Measurements from ENCODE around the gene DKK3.

Gene DKK3

DNA sequence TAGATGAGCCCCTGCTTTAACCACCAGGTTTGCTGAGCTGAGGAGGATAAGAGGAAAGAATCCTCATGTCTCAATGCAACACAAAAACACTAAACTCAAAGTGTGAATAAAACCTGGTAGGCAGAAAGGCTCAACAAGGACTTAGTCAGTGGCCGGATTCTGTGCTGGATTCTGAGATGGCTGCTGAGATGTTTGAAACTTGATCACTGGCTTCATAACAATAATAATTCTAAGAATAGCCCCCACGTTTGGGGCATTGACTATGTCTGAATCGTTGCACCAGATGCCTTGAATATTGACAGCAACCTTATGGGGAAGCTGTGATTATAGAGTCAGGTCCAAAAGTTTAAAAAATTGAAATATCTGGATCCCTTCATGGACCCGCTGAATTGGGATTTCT is 4.6 kb downstream of the DKK3 start:
- DNase-seq (ENCODE audit: low spot score), result no peak

DNA sequence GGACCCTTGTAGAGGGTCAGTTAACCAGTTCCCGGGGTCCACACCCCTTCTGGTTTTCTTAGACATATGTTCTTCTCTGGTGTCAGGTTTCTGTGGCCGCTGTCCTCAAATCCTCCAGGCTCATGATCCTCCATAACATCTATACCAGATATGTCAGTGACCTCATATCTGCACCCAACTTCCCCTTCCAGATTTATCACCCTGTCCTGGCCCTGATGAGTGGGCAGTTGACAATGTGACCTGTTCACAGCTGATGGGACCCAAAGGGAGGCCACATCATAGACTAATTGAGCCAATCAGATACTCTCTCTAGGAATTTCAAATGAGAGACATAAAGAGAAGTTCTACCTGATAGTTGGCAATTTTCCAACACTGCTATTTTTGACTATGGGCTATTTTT is 5.1 kb downstream of the DKK3 start:
- no peak for DNase-seq (ENCODE audit: low spot score)

DNA sequence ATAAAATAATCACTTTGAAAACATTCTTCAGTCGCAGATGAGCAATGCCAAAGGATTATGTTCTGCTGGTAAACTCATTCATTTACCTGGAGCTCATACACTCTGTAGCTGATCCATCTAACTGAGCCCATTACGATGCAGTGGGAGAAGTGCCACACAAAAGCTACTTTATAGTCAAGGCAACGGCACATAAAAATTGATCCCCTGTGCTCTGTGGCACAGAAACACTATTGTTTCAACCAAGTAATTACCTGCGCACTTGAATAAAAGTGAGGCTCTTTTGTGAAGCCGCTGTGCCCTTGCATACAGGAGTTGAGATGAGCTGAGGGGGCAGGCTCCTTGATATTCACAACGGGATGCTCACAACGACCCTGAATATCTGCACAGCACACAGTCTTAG is 7.2 kb downstream of the DKK3 start:
- DNase-seq (ENCODE audit: low spot score), result no peak

DNA sequence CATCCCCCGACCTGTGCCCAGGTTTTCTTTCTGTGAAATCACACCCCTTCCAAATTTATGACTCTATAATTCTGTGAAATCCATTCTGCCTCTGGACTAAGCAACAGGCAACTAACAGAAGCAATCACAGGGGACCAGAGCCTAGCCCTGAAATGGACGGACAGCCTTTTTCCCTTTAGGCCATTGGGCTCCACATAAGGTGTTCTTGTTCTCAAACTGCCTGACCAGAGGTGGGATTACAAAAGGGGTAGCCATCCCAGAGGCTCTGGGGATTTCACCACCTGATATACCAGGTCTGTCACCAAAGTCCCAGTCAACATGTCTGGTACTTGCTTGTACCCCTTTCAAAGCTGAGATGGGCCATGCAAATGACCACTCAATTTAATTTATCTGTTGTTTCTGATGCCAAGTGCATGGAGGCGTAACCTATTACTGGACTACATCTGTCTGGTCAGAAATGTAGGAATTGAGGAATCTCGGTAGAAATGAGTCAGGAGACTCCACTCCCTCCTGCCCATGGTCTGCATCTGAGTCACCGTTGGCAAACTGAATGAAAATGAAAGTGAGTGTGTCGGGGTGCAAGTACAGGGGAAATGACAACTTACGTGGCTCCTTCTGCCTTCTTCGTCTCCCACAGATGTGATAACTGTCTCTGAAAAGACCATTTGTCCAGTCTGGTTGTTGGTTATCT is 10.2 kb downstream of the DKK3 start:
- peak; percentile 61 for DNase-seq (ENCODE audit: low spot score)

DNA sequence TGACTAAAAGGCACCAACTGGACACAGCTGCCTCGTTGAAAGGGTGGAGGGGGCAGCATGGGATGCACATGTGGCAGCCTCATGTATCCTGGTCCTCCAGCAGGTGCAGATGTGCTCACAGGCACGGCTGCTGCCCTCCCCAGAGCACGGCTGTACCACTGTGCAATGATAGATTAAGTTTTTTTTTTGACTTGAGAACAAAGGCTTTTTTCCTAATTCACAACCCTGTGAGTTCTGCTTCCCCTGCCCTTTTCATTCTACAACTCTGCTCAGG is 11.4 kb downstream of the DKK3 start:
- DNase-seq (ENCODE audit: low spot score), result no peak

DNA sequence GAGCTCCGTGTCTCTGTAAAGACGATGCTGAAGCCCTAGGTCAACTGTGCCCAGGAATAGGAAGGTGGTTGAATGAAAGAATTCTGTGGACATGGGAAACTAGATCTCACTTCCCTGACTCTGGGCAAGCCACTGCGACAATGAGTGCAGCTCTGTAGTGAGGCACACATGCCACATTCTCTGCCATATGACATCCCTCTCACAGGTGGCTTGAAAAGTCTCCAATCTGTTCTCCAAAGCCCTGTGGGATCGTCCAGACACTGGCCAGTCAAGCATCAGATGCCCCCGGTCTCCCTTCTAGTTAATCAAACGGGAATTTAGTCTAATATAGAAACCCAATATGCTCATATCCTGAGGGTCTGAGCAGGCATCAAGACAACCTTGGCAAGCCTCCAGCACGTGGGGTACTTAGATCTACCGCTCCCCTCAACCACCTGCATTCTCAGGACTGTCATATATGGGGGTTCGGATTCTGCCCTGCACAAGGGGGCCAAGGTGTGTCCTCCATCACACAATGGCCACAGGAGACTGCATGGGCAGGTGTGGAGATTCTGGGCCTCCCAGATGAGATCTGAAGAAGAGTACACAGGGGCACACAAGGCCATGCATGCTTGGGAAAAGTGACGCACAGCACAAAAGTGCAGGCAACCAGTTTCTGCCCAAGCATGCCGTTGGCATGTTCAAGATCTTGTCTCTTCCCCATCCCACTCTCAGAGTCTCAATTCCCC is 11.9 kb downstream of the DKK3 start:
- DNase-seq (ENCODE audit: low spot score), result no peak

DNA sequence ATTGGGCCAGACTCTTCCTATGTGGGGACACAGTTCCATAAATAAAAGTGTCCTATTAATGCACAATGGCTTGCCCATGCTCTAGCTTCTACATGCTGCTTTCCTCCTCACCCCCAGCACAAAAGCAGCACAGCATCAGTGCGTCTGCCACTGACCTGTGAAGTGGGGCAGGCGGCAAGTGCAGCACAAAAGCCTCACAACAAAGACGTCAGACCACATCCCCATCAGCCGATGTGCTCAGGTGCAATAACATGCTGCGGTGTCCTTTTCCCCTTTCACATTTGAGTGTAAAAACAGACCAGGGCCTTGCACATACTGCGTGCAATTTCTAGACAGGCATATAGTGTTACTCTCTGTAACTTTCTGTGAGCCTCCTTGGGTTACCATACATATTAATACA is 12.8 kb downstream of the DKK3 start:
- DNase-seq (ENCODE audit: low spot score), result no peak

DNA sequence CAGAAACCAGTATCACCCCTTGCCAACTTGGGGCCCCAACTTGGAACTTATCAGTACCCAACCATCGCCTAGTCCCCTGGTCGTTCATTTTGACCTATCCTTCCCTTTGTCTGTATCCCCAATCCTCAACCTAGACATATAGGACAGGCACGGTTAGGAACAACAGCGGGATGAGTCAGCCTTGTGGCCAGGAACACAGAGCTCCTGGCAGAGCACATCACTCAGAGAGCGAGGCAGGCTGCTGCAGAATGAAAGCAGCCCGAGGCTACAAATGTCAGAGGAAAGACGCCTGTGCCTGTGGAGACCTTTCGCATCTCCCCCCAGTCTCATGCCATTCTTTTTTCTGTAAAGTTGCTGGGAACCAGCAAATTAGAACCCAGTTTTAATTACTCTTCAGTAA is 14.6 kb downstream of the DKK3 start:
- peak; percentile 47 for DNase-seq (ENCODE audit: low spot score)

DNA sequence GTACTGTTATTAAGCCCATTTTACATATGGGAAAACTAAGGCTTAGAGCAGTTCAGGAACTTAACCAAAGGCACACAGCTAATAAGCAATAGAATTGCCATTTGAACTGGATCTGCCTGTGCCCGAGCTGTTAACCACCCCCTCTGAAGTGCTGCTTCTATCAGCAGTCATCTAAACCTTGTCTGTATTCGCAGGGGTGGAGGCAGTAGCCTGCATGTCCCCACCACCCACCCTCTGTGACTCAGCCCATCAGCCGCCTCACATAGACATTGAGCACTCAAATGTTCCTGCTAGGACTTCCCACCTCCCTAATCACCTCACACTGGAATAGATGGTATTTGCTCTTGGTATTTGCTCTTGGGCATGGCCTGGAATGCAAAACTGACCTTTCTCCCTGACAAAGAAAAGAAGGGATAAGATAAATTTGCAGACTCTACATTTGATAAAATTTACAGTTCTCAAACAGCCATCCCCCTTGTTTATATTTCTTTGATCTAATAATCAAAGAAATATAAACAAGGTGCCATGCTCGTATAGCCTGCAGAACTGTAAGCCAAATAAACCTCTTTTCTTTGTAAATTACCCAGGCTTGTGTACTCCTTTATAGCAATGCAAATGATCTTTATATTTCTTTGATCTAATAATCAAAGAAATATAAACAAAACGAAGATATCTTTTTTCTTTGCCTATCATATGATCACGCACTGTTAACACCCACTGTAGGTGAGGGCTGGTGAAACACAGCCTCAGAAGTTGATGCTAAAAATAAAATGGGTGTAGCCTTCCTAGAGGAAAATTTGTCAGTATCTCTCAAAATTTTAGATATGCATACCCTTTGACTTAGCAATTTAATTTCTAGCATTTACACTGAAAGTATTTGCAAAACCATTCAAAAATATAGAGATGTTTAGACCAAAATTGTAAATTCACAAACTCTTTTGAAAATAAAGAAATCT is 15.9 kb downstream of the DKK3 start:
- no peak for DNase-seq (ENCODE audit: low spot score)

DNA sequence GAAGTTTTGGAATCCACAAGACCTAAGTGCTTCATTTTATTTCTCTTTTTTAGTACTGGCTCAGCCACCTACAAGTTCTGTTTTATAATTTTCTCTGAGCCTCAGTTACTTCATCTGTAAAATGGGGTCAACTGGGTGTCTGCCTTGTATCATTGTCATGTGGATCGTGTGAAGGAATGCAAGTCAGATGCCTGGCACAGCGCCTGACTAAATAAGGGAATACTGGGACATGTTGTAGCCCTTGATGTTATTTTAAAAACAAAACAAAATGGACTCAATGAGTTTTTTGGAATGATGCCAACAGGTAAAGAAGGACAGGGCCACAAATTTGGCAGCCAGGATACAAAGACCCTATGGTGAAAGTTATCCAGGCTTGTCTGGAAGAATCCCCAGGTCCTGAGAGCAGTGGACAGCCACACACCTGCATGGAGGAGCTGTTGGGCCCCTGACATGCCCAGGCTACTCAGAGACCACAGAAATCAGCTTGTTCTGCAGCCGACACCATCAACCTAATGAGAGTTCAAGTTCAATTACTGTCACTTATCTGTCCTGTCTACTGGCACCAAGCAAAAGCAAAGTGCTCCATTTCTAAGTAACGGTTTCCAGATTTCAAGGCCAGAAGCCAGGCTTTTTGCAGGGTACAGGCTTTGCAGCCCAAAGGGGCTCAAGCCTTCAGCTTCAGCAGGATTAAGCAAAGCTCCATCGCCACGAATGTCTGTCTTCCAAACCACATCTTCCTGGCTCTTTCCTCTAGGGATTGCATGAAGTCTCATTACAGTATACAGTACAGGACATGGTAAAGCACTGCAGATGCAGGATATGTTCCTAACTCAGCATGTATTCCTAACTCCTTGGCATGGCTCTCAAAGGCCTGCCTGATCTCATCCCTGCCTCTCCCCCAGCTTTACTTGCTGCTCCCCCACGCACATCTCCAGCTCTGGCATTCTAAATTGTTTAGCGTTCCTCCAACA is 18.4 kb downstream of the DKK3 start:
- DNase-seq (ENCODE audit: low spot score), result no peak

DNA sequence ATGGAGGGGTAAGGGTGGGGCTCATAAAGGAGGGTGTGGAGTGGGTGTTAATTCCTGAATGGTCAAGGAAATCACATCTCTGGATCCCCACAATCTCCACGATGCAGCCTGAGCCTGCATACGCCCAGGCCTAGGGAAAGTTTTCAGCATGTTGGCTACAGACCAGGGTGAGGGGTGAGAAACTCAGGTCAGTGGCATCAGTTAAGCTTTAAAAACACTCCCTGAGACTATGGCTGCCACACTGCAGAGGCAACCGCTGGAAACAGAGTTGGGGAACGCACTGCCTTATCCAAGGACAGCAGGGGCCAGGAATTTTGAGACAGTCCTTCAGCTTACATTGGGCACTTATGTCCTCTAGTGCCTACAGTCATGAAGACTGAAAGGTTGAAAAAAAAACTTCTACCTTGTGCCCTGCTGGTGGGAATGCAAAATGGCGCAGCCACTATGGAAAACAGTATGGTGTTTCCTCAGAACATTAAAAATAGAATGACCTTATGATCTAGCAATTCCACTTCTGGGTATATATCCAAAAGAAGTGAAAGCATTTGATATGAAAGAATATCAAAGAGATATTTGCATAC is 19.7 kb downstream of the DKK3 start:
- no peak for DNase-seq (ENCODE audit: low spot score)

DNA sequence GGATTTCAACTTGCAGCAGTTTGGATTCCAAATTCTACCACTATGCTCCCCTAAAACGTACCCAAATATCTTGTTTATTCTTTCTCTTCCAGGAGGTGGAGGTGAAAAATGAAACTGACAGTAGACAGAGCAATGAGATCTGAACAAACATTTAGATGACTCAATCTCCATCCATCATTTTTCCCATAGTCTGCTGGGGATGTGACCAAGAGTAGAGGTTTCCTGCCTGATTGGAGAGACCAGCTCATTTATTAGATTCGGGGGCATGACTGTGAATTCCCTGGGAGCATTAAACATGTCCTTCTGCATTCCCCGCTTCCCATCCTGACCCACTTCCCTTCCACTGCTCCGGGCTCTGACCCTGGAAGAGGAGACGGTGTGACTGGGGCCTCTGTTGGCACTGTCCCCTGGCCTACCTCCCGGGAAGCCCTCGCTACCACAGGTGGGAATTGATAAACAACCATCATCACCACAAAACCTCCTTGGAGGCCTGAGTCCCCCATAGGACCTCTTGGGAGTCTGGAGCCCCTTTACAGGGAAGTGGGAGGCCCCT is 20.3 kb downstream of the DKK3 start:
- DNase-seq (ENCODE audit: low spot score), result peak; percentile 21

DNA sequence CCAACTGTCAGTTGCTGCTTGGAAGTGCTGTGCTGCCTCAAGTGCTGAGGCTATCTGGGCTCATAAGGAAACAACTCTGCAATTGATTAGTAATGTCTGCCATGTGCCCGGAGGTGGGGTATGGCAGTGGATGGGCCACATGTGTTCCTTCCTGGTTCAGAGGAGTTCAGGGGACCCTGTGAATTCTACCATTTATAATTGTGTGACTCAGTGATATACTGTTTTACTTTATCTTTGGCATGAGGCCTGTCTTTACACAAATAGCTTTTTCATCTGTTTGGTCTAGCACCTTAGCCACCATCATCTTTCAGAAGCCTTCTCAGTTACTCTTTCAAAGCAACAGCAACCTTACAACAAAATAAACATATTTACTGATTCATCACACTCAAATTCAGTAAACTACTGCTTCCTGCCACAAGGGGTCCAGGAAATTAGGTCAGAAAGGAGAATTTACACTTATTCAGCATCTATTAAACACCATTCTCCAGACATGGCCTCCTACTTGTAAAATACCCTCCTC is 20.9 kb downstream of the DKK3 start:
- no peak for DNase-seq (ENCODE audit: low spot score)

DNA sequence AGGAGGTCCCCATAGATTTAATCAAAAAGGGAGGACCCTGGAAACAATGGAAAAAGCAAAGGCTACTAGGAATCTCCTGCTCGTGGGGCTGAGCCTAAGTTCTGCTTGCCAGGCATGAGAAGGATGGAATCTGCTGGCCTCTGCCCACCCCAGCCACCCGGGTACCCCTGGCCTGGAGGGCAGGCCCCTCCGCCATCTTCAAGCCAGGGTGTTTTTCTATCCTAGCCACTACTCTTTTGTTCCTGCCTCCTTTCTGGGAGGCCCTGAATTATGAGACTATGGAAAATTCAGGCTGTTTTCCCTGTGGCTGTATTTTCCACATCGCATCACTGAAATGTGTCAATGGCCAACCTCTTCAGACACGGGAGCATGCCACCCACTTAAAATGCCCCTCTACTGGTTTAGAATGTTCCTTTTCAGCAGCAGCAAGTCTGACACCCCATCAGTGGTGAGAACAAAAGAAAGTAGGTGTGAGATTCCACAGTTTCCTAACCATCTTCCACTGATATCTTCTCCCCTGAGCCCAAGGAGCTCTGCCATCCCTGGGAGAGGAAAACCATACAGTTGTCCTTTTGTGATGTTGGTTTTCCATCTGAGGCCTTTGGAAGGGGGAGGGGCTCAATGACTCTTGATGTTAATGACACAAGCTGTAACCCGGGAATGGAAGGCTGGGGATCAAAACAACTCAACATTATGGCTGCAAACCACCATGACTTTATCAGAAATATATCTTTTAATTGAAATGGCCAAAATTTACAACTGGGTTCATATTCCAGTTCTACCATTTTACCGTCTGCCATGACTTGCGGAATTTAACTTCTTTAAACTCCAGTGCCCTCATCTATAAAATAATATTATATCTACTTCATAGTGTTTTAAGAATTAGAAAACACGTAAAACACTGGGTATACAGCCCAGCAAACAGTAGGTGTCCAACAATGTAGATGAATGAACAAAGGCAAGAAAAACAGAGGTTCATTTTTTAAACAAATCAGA is 22.2 kb downstream of the DKK3 start:
- DNase-seq (ENCODE audit: low spot score), result no peak

DNA sequence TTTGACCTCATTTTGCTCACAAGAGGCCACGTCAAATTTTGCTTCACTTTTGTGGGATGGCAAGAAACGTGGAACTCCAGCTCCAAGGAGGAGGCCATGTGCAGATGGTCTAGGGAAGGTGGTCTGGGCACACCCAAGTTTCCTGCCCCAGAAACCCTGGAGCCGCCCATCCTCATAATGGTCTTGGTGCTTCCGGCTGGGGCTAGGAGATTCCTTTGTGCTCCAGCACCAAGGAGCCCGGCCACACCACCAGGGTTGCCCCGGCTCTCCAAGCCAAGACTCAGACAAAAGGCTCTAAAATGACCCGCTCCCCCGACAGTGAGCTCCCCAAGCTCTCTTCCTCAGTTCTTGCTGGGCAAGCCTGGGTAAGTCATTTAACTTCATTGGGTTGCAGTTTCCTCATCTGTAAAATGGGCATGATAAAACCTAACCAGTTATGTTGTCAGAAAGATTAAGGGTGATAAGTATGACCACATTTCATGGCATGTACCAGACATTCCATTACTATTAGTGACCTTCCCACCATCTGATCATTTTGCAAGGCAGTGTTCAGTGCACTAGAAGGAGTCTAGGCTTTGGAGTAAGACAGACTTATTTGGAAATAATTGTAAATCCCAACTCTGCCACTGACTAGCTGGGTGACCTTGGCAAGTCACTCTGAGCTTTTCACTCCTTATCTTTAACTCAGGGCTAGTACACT is 23.3 kb downstream of the DKK3 start:
- no peak for DNase-seq (ENCODE audit: low spot score)

DNA sequence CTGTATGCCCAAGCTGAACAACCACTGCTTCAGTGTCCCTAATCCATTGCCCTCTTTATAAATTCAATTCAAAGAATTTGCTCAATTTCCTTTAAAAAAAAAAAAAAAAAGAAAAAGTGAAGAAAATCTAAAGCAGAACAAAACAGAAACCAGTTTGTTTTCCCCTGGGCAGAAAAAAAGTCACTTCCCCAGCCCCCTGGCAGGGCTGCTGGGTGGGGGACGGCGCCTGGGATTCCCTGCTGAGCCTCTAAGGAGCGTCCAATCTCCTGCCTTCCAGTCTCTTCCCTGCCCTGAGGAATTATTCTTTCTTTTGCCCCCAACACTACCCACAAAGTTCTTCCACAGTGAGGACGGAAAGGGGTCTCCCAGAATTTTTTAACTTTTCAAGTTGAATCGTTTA is 23.9 kb downstream of the DKK3 start:
- no peak for DNase-seq (ENCODE audit: low spot score)

DNA sequence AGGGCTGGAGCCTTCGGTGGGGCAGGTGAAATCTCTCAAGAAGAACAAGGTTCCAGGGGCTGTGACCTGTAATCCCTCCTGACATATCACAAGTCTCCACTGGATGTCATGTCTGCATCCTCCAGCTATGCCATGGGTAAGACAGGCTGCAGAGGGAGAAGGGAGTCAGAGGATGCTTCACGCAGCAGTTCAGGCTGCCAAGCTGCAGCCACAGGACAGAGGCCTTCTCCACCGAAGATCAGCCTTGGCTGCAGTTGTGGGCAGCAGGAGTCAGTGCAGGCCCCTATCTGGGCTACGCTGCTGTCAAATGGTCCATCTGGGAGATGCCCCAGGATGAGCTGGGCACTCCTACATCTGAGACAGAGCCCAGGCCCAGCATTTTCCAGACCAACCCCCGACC is 25.0 kb downstream of the DKK3 start:
- DNase-seq (ENCODE audit: low spot score), result no peak

DNA sequence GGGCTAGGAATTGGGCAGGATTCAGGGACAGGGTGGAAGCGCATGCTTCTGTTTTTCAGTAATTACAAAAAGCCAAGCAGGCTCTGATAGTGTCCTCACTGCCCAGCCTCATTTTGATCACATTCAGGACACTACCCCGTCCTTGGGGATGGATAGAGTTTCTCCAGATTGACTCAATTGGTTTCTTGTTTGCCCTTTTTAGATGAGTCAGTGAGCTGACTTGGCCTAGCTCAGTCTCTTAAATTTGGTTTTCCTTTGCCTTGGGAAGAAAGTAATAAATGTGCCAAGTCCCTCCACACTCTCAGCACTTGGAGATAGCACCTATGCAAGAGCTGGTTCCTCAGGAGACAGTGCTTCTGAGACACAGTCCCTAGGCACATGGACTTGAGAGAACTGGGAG is 25.5 kb downstream of the DKK3 start:
- no peak for DNase-seq (ENCODE audit: low spot score)

DNA sequence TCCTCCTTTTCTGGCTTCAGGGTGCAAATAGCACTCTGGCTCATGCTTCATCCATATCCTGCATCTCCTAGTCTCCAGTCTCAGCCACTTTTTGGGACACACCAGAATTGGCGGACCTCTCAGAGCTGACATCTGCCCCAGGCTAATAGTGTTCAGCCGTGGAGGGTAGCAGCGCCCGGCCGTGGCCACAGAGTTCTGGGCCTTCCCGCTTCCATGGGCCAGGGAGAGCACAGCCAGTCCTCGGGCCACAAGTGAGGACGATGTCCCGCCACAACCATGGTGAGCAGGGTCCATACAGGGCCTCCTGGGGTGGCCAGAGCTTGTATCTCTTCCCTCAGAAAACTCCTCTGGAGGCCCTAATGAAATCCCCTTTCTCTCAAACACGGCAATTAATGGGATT is 26.0 kb downstream of the DKK3 start:
- DNase-seq (ENCODE audit: low spot score), result no peak

Measured in LoVo (cell line).